GM18520 (cell line): ENCODE results near the gene SLCO4C1.

ENCODE experiments used
- ATAC-seq: cut with Tn5 transposase; IDR thresholded peaks from one replicate; pipeline ENCODE4 v1.9.1; 2021; ENCODE audit not compliant: unreplicated experiment

Gene SLCO4C1

GRCh38 chr5:102271759-102272158 is 24.3 kb downstream of the SLCO4C1 start:
- ATAC-seq: no peak

GRCh38 chr5:102270036-102270435 is 26.0 kb downstream of the SLCO4C1 start:
- no peak for ATAC-seq

GRCh38 chr5:102262688-102263087 is 33.4 kb downstream of the SLCO4C1 start:
- ATAC-seq: no peak

- ATAC-seq: no peak
These were observed 46.7 kb downstream of the SLCO4C1 start for GRCh38 chr5:102249381-102249780.

- no peak for ATAC-seq
These were observed 52.9 kb downstream of the SLCO4C1 start for GRCh38 chr5:102243213-102243612.

GRCh38 chr5:102241809-102242421 is 54.2 kb downstream of the SLCO4C1 start:
- ATAC-seq: no peak

- ATAC-seq: peak; percentile 81
These were observed 64.1 kb downstream of the SLCO4C1 start for GRCh38 chr5:102231693-102232619.

GRCh38 chr5:102229685-102230084 is 66.4 kb downstream of the SLCO4C1 start:
- no peak for ATAC-seq

- no peak for ATAC-seq
These were observed 69.8 kb downstream of the SLCO4C1 start for GRCh38 chr5:102226321-102226720.

- peak; percentile 51 for ATAC-seq
These were observed 72.3 kb downstream of the SLCO4C1 start for GRCh38 chr5:102223542-102224477.

- ATAC-seq: no peak
These were observed 73.3 kb downstream of the SLCO4C1 start for GRCh38 chr5:102222772-102223171.

GRCh38 chr5:102221949-102222348 is 74.1 kb downstream of the SLCO4C1 start:
- ATAC-seq: no peak

GRCh38 chr5:102218159-102218558 is 77.9 kb downstream of the SLCO4C1 start:
- peak; percentile 48 for ATAC-seq

GRCh38 chr5:102216678-102217077 is 79.4 kb downstream of the SLCO4C1 start:
- ATAC-seq: no peak

- no peak for ATAC-seq
These were observed 84.9 kb downstream of the SLCO4C1 start for GRCh38 chr5:102211165-102211564.

GRCh38 chr5:102200861-102201260 is 95.2 kb downstream of the SLCO4C1 start:
- ATAC-seq: no peak

- ATAC-seq: no peak
These were observed 99.6 kb downstream of the SLCO4C1 start for GRCh38 chr5:102196481-102196880.
